Measurements from ENCODE around the gene LDB2.

DNA sequence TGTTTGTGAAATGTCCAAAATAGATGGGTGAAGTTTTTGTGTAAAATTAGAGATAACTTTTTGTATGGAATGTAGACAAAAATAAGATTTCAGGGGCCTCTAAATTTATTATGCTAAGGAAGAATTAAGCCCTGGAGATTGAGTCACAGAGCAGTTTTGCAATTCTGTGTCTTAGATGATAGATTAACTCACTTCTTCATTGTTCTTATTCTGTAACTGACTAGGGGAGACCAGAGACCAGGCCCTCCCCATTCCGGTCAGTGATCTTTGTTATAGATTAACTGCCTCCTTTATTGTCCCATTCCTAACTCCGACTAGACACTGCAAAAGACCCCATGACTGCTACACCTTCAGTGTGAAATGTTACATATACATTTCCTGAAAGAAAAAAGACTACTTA is 433.8 kb downstream of the LDB2 start:
- TF ChIP-seq BHLHE40 (IDR thresholded peaks at IDR 0.05; ENCODE audit: borderline replicate concordance) (no peak), CTBP1 (IDR thresholded peaks at IDR 0.05; ENCODE audit: borderline replicate concordance) (no peak), ZNF384 (IDR thresholded peaks at IDR 0.05) (no peak), ELF4 (IDR thresholded peaks at IDR 0.05) (no peak), ARNT (IDR thresholded peaks at IDR 0.05) (no peak), NFRKB (IDR thresholded peaks at IDR 0.05) (no peak), TARDBP (IDR thresholded peaks at IDR 0.05) (no peak), SP1 (IDR thresholded peaks at IDR 0.05) (no peak)
- TF ChIP-seq, protein P1, sequence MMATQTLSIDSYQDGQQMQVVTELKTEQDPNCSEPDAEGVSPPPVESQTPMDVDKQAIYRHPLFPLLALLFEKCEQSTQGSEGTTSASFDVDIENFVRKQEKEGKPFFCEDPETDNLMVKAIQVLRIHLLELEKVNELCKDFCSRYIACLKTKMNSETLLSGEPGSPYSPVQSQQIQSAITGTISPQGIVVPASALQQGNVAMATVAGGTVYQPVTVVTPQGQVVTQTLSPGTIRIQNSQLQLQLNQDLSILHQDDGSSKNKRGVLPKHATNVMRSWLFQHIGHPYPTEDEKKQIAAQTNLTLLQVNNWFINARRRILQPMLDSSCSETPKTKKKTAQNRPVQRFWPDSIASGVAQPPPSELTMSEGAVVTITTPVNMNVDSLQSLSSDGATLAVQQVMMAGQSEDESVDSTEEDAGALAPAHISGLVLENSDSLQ (IDR thresholded peaks at IDR 0.05), result no peak
